ENCODE measurements around the gene MAGI2.

Gene MAGI2

DNA sequence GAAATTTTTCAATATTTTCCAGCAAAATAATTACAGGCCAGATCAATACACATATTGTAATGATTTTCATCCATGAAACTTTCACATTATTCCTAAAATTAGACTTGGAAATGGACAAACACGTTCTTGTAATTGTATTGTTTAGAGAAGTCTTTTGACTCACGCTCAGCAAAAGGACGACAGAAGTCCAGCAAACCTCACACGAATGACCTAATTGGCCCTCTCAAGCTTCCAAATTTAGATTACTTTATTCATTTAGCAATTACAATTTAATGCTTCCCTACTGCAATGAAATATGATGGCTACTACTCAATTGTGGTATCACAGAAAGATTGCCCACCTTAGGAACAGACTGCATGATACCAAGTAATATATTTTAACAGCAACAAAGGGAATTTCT, 702.2 kb downstream of the MAGI2 start:
- no peak for DNase-seq (ENCODE audit: extremely low read depth, low read depth)
- no peak overlapping the region for H3K4me3 ChIP-seq (replicated peaks; ENCODE audit: low read depth, low read length)
- TF ChIP-seq, protein P1, sequence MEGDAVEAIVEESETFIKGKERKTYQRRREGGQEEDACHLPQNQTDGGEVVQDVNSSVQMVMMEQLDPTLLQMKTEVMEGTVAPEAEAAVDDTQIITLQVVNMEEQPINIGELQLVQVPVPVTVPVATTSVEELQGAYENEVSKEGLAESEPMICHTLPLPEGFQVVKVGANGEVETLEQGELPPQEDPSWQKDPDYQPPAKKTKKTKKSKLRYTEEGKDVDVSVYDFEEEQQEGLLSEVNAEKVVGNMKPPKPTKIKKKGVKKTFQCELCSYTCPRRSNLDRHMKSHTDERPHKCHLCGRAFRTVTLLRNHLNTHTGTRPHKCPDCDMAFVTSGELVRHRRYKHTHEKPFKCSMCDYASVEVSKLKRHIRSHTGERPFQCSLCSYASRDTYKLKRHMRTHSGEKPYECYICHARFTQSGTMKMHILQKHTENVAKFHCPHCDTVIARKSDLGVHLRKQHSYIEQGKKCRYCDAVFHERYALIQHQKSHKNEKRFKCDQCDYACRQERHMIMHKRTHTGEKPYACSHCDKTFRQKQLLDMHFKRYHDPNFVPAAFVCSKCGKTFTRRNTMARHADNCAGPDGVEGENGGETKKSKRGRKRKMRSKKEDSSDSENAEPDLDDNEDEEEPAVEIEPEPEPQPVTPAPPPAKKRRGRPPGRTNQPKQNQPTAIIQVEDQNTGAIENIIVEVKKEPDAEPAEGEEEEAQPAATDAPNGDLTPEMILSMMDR (IDR thresholded peaks at IDR 0.05; ENCODE audit: low read depth, low read length, missing control alignments): no peak

DNA sequence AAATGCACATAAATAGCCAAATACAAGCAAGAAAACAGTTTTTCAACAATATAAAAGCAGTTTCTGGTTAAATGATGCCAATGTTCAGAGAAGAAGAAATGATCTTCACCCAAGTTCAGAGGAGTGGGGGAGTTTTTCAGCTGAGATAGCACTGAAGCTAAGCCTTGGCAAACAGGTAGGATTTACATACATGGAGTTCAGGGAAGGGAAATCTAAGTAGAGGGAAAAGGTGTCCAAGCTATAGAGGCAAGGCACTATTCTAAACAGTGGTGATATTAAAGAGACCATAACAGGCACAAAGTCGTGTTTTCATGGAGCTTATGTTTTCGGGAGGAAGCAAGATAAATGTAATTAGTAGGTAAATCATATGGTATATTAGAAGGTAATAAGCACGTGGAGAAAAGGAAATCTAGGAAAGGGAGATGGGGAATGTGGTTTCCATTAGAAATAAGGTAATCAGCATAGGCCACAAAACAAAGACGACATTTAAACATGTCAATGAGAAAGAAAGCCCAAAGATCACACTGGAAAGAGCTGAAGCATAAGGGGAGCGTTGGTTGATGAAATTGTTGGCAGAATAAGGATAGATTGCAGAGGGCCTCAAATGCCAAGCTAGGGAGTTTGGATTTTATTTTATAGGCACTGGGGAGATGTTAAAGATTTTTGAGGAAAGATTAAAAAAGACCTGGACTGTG, 704.3 kb downstream of the MAGI2 start:
- DNase-seq (ENCODE audit: extremely low read depth, low read depth): no peak
- TF ChIP-seq, protein P1 (IDR thresholded peaks at IDR 0.05; ENCODE audit: low read depth, low read length, missing control alignments): no peak
- no peak overlapping the region for H3K4me3 ChIP-seq (replicated peaks; ENCODE audit: low read depth, low read length)

DNA sequence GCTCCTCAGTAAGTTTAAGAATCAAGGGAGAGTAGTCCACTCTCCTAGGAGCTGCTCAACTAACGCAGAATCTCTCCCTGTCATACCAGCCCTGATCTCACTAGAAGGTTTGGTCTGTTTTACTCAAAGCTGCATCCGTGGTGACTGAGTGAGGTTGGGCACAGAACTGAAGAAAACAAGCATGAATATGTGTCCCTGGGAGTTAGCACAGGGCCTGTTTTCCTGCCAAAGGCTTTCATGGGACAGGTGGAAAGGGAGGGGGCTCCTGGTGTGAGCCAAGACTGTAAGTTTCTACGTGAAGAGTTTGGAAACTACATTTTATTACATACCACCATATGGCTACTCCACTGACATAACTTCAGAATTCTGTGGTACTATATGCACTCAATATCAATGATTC, 705.9 kb downstream of the MAGI2 start:
- DNase-seq (ENCODE audit: extremely low read depth, low read depth): no peak
- no peak overlapping the region for H3K4me3 ChIP-seq (replicated peaks; ENCODE audit: low read depth, low read length)
- TF ChIP-seq, protein P1 (IDR thresholded peaks at IDR 0.05; ENCODE audit: low read depth, low read length, missing control alignments): no peak

DNA sequence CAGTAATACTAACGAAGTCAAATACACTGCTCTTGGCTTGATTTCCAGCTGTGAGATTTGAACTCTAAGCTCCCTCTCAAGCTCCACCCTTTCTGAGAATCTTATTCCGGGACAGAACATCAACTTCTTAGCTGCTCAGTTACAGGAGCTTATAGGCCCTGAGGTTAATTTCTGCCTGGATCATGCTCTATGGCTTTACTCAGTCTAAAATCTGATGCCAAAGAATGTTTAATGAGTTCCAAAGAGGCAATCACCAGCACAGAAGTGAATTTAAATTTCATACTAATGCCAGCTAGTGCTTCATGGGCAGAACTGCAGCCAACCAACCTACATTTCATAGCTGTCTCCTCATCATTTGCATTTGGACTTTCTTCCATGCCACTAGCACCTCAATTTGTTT, 707.2 kb downstream of the MAGI2 start:
- TF ChIP-seq, protein P1 (IDR thresholded peaks at IDR 0.05; ENCODE audit: low read depth, low read length, missing control alignments): no peak
- no peak for DNase-seq (ENCODE audit: extremely low read depth, low read depth)

DNA sequence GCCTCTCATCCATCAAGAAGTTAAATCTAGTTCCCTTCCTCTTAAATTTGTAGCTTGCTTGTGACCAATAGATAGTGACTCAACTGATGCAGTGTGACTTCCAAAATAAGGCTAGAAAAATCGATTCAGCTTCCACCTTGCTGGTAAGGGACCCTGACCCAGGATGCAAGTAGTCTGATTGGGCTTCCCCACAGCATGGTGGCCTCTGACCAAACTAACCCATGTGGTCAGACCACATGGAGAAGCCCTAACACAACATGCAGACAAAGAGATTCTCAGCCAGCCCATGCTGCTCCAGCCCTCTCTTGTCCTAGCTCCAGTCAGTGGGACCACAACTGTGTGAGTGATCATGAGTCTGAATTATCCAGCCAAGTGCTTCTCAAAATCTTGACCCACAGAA, 710.8 kb downstream of the MAGI2 start:
- H3K4me3 ChIP-seq (replicated peaks; ENCODE audit: low read depth, low read length): no peak overlapping the region
- TF ChIP-seq, protein P1 (IDR thresholded peaks at IDR 0.05; ENCODE audit: low read depth, low read length, missing control alignments): no peak
- DNase-seq (ENCODE audit: extremely low read depth, low read depth): no peak

More for the DNA sequence above, 707.2 kb downstream of the MAGI2 start:
- no peak overlapping the region for H3K4me3 ChIP-seq (replicated peaks; ENCODE audit: low read depth, low read length)

DNA sequence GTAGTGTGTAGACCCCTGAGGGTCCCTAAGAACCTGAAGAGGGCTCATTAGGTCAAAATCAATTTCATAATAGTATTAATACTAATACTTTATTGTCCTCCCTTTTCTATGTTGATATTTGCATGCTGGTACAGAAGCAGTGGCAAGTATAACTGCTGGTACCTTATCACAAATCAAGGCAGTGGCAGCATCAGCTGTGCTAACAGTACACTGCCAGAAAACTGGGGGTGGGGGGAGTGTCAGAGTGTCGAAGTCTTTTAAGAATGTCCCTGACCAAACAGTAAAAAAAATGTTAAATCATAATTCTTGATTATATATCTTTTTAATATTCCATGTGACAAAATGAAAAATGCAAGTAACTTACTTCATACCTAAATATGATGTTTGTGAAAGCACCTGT, 716.9 kb downstream of the MAGI2 start:
- DNase-seq (ENCODE audit: extremely low read depth, low read depth): no peak
- no peak overlapping the region for H3K4me3 ChIP-seq (replicated peaks; ENCODE audit: low read depth, low read length)
- TF ChIP-seq, protein P1 (IDR thresholded peaks at IDR 0.05; ENCODE audit: low read depth, low read length, missing control alignments): no peak

DNA sequence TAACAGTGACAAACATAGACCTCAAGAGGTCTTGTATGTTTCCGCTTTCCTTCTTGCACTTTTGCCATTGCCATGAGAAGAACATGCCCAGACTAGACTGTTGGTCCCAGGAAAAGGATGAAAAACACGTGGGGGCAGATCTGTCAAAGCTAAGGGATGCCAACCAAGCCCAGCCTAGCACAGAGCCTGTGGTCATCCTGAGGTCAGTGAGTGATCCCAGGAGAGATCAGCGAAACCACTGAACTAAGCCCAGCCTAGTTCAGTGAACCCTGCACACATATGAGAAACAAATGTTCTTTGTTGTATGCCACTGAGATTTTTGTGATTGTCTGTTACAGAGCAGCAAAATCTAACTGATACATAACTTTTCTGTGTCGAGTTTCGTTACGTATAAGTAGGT, 718.8 kb downstream of the MAGI2 start:
- TF ChIP-seq, protein P1 (IDR thresholded peaks at IDR 0.05; ENCODE audit: low read depth, low read length, missing control alignments): no peak
- DNase-seq (ENCODE audit: extremely low read depth, low read depth): peak; percentile 15
- no peak overlapping the region for H3K4me3 ChIP-seq (replicated peaks; ENCODE audit: low read depth, low read length)

Measured in HFF-Myc (cell line).